ENCODE data around the gene DCK. TPM values are rescaled to one million over a fixed set of nuclear protein-coding genes. Genes with fewer than 3 reads are reported as not detected.
A peak's percentile ranks its signal among the peaks of the same experiment; 100 is the strongest.
"Not testable (repeated sequence)": the region's sequence is repeated elsewhere in the genome, so short reads cannot be mapped to it uniquely, and the experiment has no call there.

The DCK gene
- total RNA-seq, 1 experiment from 2014 or later: 26.8 TPM

GRCh38 chr4:71050809-71051208 is 57.4 kb downstream of the DCK start:
- DNase-seq (ENCODE audit: low spot score): no peak
- in situ Hi-C loops (cut with HindIII; ENCODE audit: low sequenced_read_pairs): no loop called here

GRCh38 chr4:71052034-71052433 is 58.6 kb downstream of the DCK start:
- in situ Hi-C loops (cut with HindIII; ENCODE audit: low sequenced_read_pairs): no loop called here
- no peak for DNase-seq (ENCODE audit: low spot score)

GRCh38 chr4:71052716-71053115 is 59.3 kb downstream of the DCK start:
- DNase-seq (ENCODE audit: low spot score): no peak
- in situ Hi-C loops (cut with HindIII; ENCODE audit: low sequenced_read_pairs): no loop called here

- in situ Hi-C loops (cut with HindIII; ENCODE audit: low sequenced_read_pairs); DNase-seq (ENCODE audit: low spot score): not testable (repeated sequence)
Measured at GRCh38 chr4:71053613-71054012, 60.2 kb downstream of the DCK start.

GRCh38 chr4:71059573-71059972 is 66.1 kb downstream of the DCK start:
- DNase-seq (ENCODE audit: low spot score): not testable (repeated sequence)

GRCh38 chr4:71062436-71062835 is 69.0 kb downstream of the DCK start:
- peak; percentile 89 for DNase-seq (ENCODE audit: low spot score)
- in situ Hi-C loops (cut with HindIII; ENCODE audit: low sequenced_read_pairs): no loop called here

More at GRCh38 chr4:71059573-71059972, 66.1 kb downstream of the DCK start:
- in situ Hi-C loops (cut with HindIII; ENCODE audit: low sequenced_read_pairs): not testable (repeated sequence)

- in situ Hi-C loops (cut with HindIII; ENCODE audit: low sequenced_read_pairs): no loop called here
- no peak for DNase-seq (ENCODE audit: low spot score)
Measured at GRCh38 chr4:71063711-71064110, 70.3 kb downstream of the DCK start.

GRCh38 chr4:71064521-71064920 is 71.1 kb downstream of the DCK start:
- in situ Hi-C loops (cut with HindIII; ENCODE audit: low sequenced_read_pairs): no loop called here
- peak; percentile 78 for DNase-seq (ENCODE audit: low spot score)

- no peak for DNase-seq (ENCODE audit: low spot score)
- in situ Hi-C loops (cut with HindIII; ENCODE audit: low sequenced_read_pairs): no loop called here
Measured at GRCh38 chr4:71065991-71066510, 72.6 kb downstream of the DCK start.

GRCh38 chr4:71066737-71067716 is 73.6 kb downstream of the DCK start:
- in situ Hi-C loops (cut with HindIII; ENCODE audit: low sequenced_read_pairs): no loop called here
- no peak for DNase-seq (ENCODE audit: low spot score)

GRCh38 chr4:71069063-71069462 is 75.6 kb downstream of the DCK start:
- in situ Hi-C loops (cut with HindIII; ENCODE audit: low sequenced_read_pairs): no loop called here
- no peak for DNase-seq (ENCODE audit: low spot score)

- in situ Hi-C loops (cut with HindIII; ENCODE audit: low sequenced_read_pairs): no loop called here
- no peak for DNase-seq (ENCODE audit: low spot score)
Measured at GRCh38 chr4:71070015-71070414, 76.6 kb downstream of the DCK start.

- in situ Hi-C loops (cut with HindIII; ENCODE audit: low sequenced_read_pairs): no loop called here
- DNase-seq (ENCODE audit: low spot score): peak; percentile 92
Measured at GRCh38 chr4:71074452-71075299, 81.2 kb downstream of the DCK start.

Other genes with a start within 250 kb of the DCK start
- 107 and 120 TPM in 2 replicates for gene GRSF1, start 153.8 kb upstream of the DCK start, total RNA-seq (2014; rRNA removed; shearing (Covaris generic))
- 11.0 and 13.5 TPM in 2 replicates for gene MOB1B, start 91.3 kb upstream of the DCK start, total RNA-seq (2014; rRNA removed; shearing (Covaris generic))

Data from G401 (cell line).